Measurements from ENCODE around the gene PGAP6.

- TF ChIP-seq CTCF (IDR thresholded peaks at IDR 0.05): no peak
- TF ChIP-seq POLR2A (IDR thresholded peaks at IDR 0.05): no peak
These were observed 13.2 kb downstream of the PGAP6 start for GRCh38 chr16:368388-369158.

Measured in body of pancreas (tissue), 4 donors.